Measurements from ENCODE around the gene PHLPP1. TPM values are rescaled to one million over a fixed set of nuclear protein-coding genes. Genes with fewer than 3 reads are reported as not detected.

PHLPP1 gene
- total and polyA plus RNA-seq, 12 donors: 13.8 to 61.6 (median 37.8) TPM

- H3K27me3 ChIP-seq: no peaks in the 10 kb centered on the region
- H3K27ac ChIP-seq: no peak overlapping the region
- H3K4me3 ChIP-seq: no peak overlapping the region
- no peaks in the 10 kb centered on the region for H3K9me3 ChIP-seq (replicated peaks in 1 of 3)
- H3K4me1 ChIP-seq (replicated peaks in 1 of 2): peaks cover 16 to 58% of the 10 kb centered on the region in 2 donors
- no peak for DNase-seq
- WGBS, 4 donors: 95 to 97% (median 97%) methylated on average over 3 of the region's 3 CpGs
- intact Hi-C loops (cut with DNase I): no loop called here
- TF ChIP-seq CTCF (IDR thresholded peaks at IDR 0.05) (no peak), POLR2A (IDR thresholded peaks at IDR 0.05) (no peak)
- H3K36me3 ChIP-seq (replicated peaks in 1 of 2): no peaks in the 10 kb centered on the region
These were observed 71.3 kb downstream of the PHLPP1 start for GRCh38 chr18:62786689-62787088.

GRCh38 chr18:62788111-62788510 lies 72.8 kb downstream of the PHLPP1 start:
- no peak overlapping the region for H3K27ac ChIP-seq
- WGBS, 4 donors: 94 to 98% (median 97%) methylated on average over 3 of the region's 3 CpGs
- peaks cover 16 to 54% of the 10 kb centered on the region in 2 donors for H3K4me1 ChIP-seq (replicated peaks in 1 of 2)
- no peak for TF ChIP-seq CTCF (IDR thresholded peaks at IDR 0.05)
- no peak for TF ChIP-seq POLR2A (IDR thresholded peaks at IDR 0.05)
- H3K9me3 ChIP-seq (replicated peaks in 1 of 3): no peaks in the 10 kb centered on the region
- H3K27me3 ChIP-seq: no peaks in the 10 kb centered on the region
- intact Hi-C loops (cut with DNase I): no loop called here
- no peak overlapping the region for H3K4me3 ChIP-seq
- no peak for DNase-seq
- no peaks in the 10 kb centered on the region for H3K36me3 ChIP-seq (replicated peaks in 1 of 2)

GRCh38 chr18:62788876-62789275 lies 73.5 kb downstream of the PHLPP1 start:
- intact Hi-C loops (cut with DNase I): no loop called here

More at GRCh38 chr18:62788876-62789275, 73.5 kb downstream of the PHLPP1 start:
- Histone ChIP-seq H3K4me3 (no peak overlapping the region), H3K4me1 (replicated peaks in 1 of 2) (peaks cover 18 to 54% of the 10 kb centered on the region in 2 donors), H3K27me3 (no peaks in the 10 kb centered on the region), H3K27ac (no peak overlapping the region), H3K9me3 (replicated peaks in 1 of 3) (no peaks in the 10 kb centered on the region), H3K36me3 (replicated peaks in 1 of 2) (no peaks in the 10 kb centered on the region)
- DNase-seq: peak in 1 of 7 donors; percentile 13
- 38 to 53% (median 47%) methylated on average over 3 of the region's 3 CpGs for WGBS, 4 donors
- TF ChIP-seq POLR2A (IDR thresholded peaks at IDR 0.05) (no peak), CTCF (IDR thresholded peaks at IDR 0.05) (no peak)
